HepG2 (cell line): ENCODE data around the gene RBM22. TPM values are rescaled to one million over a fixed set of nuclear protein-coding genes. Genes with fewer than 3 reads are reported as not detected.

Experiments
- ATF1 ChIP-seq: IDR thresholded peaks from 2 replicates; pipeline ENCODE4 v1.6.1; 2016; ENCODE audit warnings: mild to moderate bottlenecking, control low read depth
- HES4 ChIP-seq: sonication (generic); formaldehyde crosslinking; IDR thresholded peaks from 2 replicates; pipeline ENCODE4 v1.9.0; 2021; ENCODE audit warnings: mild to moderate bottlenecking, missing genetic modification reagents, borderline replicate concordance
- ISL2 ChIP-seq: sonication (generic); formaldehyde crosslinking; IDR thresholded peaks from 2 replicates; pipeline ENCODE4 v1.5.0; 2020; ENCODE audit warnings: missing genetic modification reagents
- KDM2A ChIP-seq: sonication (generic); formaldehyde crosslinking; IDR thresholded peaks from 2 replicates; pipeline ENCODE4 v1.4.0; 2020; ENCODE audit warnings: low read depth, missing genetic modification reagents, borderline replicate concordance
- KDM6A ChIP-seq: IDR thresholded peaks from 2 replicates; pipeline ENCODE4 v1.6.1; 2016; ENCODE audit warnings: low read depth
- KLF6 ChIP-seq: IDR thresholded peaks from 2 replicates; pipeline ENCODE4 v1.8.0; 2016; ENCODE audit warnings: missing biosample characterization, missing genetic modification reagents
- MBNL3 ChIP-seq: fragments of 250-450 bp; sonication (Bioruptor Pico); conservative IDR thresholded peaks from 2 replicates; pipeline ENCODE4 v1.8.0; 2022; ENCODE audit warnings: mild to moderate bottlenecking, inconsistent platforms
- MED1 ChIP-seq: sonication (generic); formaldehyde crosslinking; IDR thresholded peaks from 2 replicates; pipeline ENCODE4 v1.4.0; 2020; ENCODE audit warnings: missing genetic modification reagents
- SOX5 ChIP-seq: IDR thresholded peaks from 2 replicates; pipeline ENCODE4 v1.6.1; 2016; ENCODE audit warnings: borderline replicate concordance
- YY1 ChIP-seq: IDR thresholded peaks from 2 replicates; pipeline ENCODE4 v1.6.1; 2011; ENCODE audit warnings: low read length, low read depth, moderate library complexity, mild to moderate bottlenecking; ENCODE audit not compliant: insufficient read depth, insufficient replicate concordance
- ZNF230 ChIP-seq: sonication (generic); formaldehyde crosslinking; IDR thresholded peaks from 2 replicates; pipeline ENCODE4 v1.4.0; 2020; ENCODE audit warnings: mild to moderate bottlenecking, missing genetic modification reagents
- ZNF260 ChIP-seq: sonication (generic); formaldehyde crosslinking; IDR thresholded peaks from 2 replicates; pipeline ENCODE4 v1.4.0; 2020; ENCODE audit warnings: missing genetic modification reagents, low read depth, mild to moderate bottlenecking, borderline replicate concordance
- ZNF563 ChIP-seq: sonication (generic); formaldehyde crosslinking; IDR thresholded peaks from 2 replicates; pipeline ENCODE4 v1.8.0; 2022; ENCODE audit warnings: mild to moderate bottlenecking, moderate library complexity, missing genetic modification reagents
- polyA plus RNA-seq, 8 experiments: library from polyadenylated mRNA; depleted of rRNA in 3 of 8; stranded (reverse) in 7 of 8; unstranded in 1 of 8; fragments of >200 nt; fragmentation: Illumina TruSeq in 4 of 8; extraction: Trizol in 4 of 8; gene quantifications; 2 replicates each; pipeline versions ENCODE4 v1.2.1 to v1.2.3, GENCODE V29; 2011 to 2016; ENCODE audit warnings: low read depth in 4 of 8, missing spikeins in 1 of 8, mixed read lengths in 1 of 8; ENCODE audit not compliant: insufficient read depth in 1 of 8
- total RNA-seq, 5 experiments: library from RNA; depleted of rRNA; stranded (reverse); fragments of >200 nt; fragmentation: Illumina TruSeq; extraction: Trizol; gene quantifications; 2 replicates each; pipeline ENCODE4 v1.2.3, GENCODE V29; 2016; ENCODE audit warnings: low read depth in 1 of 5
- TF ChIP-seq, protein P1 (sequence below): sonication (generic); formaldehyde crosslinking; IDR thresholded peaks from 2 replicates; pipeline ENCODE4 v1.4.0; 2020; ENCODE audit warnings: missing genetic modification reagents
- TF ChIP-seq, protein P2 (sequence below): sonication (generic); formaldehyde crosslinking; IDR thresholded peaks from 2 replicates; pipeline ENCODE4 v1.4.0; 2020; ENCODE audit warnings: missing genetic modification reagents, borderline replicate concordance
- TF ChIP-seq, protein P3 (sequence below): sonication (generic); formaldehyde crosslinking; IDR thresholded peaks from 2 replicates; pipeline ENCODE4 v1.4.0; 2020; ENCODE audit warnings: missing genetic modification reagents
- TF ChIP-seq, protein P4 (sequence below): sonication (generic); formaldehyde crosslinking; IDR thresholded peaks from 2 replicates; pipeline ENCODE4 v1.5.1; 2020; ENCODE audit warnings: mild to moderate bottlenecking, missing genetic modification reagents, borderline replicate concordance

Gene RBM22
- total and polyA plus RNA-seq, 2 of the 13 experiments (the other 11 are each of a cell fraction or from before 2014, with no cell fraction given), result 28.3 to 35.0 TPM

DNA sequence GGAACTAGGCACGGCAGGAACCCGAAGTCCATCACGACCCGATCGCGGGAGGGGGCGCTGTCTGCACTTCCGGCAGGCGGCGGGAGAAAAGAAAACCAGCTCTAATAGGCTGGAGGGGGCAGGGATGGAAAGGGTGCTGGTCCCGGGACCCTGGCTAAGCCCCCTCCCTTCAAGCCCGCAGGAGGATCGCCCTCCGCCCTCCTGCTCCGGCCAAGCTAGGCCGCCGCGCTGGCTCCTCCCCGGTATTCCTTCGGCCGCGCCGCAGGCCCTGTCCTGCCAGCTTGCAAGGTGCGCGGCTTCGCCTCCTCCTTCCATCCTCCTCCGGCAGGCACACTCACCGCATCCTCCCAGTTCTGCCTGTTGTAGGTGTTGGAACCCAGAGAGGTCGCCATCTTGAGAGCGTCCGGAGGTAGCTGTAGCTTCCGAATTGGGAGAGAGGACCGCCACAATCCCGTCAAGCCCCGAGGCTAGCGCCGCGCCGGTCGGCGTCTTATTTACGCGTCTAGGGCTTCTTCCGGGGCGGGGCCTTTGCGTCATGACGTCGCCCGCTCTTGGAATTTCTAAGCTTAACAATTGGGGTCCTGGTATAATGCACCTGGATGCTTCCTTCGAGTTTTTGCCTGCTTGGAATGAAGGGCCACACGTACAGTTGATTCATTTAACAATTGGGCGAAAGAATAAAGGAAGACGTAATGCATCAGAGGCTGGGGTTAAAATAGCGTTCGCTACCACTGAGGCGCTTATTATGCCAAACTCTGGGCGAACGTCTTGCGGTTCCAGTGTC is at the start of gene RBM22 (continued):
- TF ChIP-seq, protein P1, sequence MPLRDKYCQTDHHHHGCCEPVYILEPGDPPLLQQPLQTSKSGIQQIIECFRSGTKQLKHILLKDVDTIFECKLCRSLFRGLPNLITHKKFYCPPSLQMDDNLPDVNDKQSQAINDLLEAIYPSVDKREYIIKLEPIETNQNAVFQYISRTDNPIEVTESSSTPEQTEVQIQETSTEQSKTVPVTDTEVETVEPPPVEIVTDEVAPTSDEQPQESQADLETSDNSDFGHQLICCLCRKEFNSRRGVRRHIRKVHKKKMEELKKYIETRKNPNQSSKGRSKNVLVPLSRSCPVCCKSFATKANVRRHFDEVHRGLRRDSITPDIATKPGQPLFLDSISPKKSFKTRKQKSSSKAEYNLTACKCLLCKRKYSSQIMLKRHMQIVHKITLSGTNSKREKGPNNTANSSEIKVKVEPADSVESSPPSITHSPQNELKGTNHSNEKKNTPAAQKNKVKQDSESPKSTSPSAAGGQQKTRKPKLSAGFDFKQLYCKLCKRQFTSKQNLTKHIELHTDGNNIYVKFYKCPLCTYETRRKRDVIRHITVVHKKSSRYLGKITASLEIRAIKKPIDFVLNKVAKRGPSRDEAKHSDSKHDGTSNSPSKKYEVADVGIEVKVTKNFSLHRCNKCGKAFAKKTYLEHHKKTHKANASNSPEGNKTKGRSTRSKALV (CRISPR knock-in tag), result no peak
- peak; percentile 91 for TF ChIP-seq YY1
- TF ChIP-seq, protein P2, sequence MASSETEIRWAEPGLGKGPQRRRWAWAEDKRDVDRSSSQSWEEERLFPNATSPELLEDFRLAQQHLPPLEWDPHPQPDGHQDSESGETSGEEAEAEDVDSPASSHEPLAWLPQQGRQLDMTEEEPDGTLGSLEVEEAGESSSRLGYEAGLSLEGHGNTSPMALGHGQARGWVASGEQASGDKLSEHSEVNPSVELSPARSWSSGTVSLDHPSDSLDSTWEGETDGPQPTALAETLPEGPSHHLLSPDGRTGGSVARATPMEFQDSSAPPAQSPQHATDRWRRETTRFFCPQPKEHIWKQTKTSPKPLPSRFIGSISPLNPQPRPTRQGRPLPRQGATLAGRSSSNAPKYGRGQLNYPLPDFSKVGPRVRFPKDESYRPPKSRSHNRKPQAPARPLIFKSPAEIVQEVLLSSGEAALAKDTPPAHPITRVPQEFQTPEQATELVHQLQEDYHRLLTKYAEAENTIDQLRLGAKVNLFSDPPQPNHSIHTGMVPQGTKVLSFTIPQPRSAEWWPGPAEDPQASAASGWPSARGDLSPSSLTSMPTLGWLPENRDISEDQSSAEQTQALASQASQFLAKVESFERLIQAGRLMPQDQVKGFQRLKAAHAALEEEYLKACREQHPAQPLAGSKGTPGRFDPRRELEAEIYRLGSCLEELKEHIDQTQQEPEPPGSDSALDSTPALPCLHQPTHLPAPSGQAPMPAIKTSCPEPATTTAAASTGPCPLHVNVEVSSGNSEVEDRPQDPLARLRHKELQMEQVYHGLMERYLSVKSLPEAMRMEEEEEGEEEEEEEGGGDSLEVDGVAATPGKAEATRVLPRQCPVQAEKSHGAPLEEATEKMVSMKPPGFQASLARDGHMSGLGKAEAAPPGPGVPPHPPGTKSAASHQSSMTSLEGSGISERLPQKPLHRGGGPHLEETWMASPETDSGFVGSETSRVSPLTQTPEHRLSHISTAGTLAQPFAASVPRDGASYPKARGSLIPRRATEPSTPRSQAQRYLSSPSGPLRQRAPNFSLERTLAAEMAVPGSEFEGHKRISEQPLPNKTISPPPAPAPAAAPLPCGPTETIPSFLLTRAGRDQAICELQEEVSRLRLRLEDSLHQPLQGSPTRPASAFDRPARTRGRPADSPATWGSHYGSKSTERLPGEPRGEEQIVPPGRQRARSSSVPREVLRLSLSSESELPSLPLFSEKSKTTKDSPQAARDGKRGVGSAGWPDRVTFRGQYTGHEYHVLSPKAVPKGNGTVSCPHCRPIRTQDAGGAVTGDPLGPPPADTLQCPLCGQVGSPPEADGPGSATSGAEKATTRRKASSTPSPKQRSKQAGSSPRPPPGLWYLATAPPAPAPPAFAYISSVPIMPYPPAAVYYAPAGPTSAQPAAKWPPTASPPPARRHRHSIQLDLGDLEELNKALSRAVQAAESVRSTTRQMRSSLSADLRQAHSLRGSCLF (CRISPR knock-in tag), result no peak
- TF ChIP-seq KDM2A (CRISPR knock-in tag), result peak; percentile 94
- TF ChIP-seq ZNF230 (CRISPR knock-in tag), result no peak
- TF ChIP-seq MED1 (CRISPR knock-in tag), result peak; percentile 71
- 0 out of 2 replicates have a peak, but pooled peaks have one; percentile 39 for TF ChIP-seq ISL2 (CRISPR knock-in tag)
- TF ChIP-seq HES4 (CRISPR knock-in tag), result peak; percentile 52; the same call in 1 of the 2 replicates
- no peak for TF ChIP-seq ZNF260 (CRISPR knock-in tag)
- TF ChIP-seq, protein P3, sequence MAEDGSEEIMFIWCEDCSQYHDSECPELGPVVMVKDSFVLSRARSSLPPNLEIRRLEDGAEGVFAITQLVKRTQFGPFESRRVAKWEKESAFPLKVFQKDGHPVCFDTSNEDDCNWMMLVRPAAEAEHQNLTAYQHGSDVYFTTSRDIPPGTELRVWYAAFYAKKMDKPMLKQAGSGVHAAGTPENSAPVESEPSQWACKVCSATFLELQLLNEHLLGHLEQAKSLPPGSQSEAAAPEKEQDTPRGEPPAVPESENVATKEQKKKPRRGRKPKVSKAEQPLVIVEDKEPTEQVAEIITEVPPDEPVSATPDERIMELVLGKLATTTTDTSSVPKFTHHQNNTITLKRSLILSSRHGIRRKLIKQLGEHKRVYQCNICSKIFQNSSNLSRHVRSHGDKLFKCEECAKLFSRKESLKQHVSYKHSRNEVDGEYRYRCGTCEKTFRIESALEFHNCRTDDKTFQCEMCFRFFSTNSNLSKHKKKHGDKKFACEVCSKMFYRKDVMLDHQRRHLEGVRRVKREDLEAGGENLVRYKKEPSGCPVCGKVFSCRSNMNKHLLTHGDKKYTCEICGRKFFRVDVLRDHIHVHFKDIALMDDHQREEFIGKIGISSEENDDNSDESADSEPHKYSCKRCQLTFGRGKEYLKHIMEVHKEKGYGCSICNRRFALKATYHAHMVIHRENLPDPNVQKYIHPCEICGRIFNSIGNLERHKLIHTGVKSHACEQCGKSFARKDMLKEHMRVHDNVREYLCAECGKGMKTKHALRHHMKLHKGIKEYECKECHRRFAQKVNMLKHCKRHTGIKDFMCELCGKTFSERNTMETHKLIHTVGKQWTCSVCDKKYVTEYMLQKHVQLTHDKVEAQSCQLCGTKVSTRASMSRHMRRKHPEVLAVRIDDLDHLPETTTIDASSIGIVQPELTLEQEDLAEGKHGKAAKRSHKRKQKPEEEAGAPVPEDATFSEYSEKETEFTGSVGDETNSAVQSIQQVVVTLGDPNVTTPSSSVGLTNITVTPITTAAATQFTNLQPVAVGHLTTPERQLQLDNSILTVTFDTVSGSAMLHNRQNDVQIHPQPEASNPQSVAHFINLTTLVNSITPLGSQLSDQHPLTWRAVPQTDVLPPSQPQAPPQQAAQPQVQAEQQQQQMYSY, result no peak; the same call in 1 of the 2 replicates
- TF ChIP-seq, protein P4, sequence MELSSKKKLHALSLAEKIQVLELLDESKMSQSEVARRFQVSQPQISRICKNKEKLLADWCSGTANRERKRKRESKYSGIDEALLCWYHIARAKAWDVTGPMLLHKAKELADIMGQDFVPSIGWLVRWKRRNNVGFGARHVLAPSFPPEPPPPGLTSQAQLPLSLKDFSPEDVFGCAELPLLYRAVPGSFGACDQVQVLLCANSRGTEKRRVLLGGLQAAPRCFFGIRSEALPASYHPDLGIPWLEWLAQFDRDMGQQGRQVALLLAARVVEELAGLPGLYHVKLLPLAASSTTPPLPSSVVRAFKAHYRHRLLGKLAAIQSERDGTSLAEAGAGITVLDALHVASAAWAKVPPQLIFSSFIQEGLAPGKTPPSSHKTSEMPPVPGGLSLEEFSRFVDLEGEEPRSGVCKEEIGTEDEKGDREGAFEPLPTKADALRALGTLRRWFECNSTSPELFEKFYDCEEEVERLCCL (CRISPR knock-in tag), result no peak
- peak; percentile 76; the same call in 1 of the 2 replicates for TF ChIP-seq ZNF563 (CRISPR knock-in tag)
- TF ChIP-seq SOX5, result no peak; the same call in 1 of the 2 replicates
- peak; percentile 86; the same call in 1 of the 2 replicates for TF ChIP-seq KLF6
- no peak for TF ChIP-seq KDM6A (CRISPR knock-in tag)
- TF ChIP-seq ATF1, result peak; percentile 97
- no peak for TF ChIP-seq MBNL3 (CRISPR knock-in tag)
